NCI-H82 treated with DMSO at 0.1 percent for 48 hours (cell line): ENCODE data around the gene CAMK2N2.
"Not testable (repeated sequence)": the region's sequence is repeated elsewhere in the genome, so short reads cannot be mapped to it uniquely, and the experiment has no call there.

Source experiments
- DNase-seq: peaks from one replicate; lab custom pipeline; 2025; ENCODE audit not compliant: unreplicated experiment; lab: John Stamatoyannopoulos, UW

CAMK2N2 gene

DNA sequence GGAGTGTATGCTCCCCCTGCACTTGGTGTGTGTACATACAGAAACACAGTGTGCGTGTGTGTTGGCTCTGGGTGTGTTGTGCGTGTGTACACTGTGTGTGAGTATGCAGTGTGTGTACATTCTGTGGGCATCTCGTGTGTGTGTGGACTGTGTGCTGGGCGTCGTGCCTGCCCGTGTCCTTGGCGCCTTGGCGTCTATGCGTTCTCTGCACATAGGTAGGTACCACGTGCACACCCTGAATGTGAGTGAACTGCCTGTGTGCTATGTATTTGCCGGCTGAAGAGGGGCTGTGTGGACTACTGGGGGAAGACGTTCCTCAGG, 14.0 kb upstream of the CAMK2N2 start:
- no peak for DNase-seq

DNA sequence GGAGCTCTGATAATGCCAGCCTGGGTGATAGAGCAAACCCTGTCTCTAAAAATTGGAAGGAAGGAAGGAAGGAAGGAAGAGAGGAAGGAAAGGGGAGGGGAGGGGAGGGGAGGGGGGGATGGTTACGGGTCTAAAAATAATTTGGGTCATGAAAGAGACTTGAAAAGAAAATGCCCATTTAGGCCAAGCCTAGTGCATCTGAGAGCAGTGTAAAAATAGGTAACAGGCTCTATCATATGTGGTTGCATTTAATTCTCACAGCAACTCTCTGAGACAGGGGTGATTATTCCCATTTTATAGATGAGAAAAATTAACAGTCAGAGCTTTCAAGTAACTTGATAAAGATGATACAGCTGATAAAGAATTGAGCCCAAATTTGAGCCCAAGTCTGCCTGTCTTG, 10.9 kb upstream of the CAMK2N2 start:
- no peak for DNase-seq

DNA sequence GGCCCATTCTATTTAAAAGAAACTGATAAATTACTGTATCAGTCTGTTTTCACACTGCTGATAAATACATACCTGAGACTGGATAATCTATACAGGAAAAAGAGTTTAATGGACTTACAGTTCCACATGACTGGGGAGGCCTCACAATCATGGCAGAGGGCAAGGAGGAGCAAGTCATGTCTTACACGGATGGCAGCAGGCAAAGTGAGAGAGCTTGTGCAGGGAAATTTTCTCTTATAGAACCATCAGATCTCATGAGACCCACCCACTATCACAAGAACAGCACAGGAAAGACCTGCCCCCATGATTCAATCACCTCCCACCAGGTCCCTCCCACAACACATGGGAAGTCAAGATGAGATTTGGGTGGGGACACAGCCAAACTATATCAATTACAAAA, 5.9 kb upstream of the CAMK2N2 start:
- not testable (repeated sequence) for DNase-seq

DNA sequence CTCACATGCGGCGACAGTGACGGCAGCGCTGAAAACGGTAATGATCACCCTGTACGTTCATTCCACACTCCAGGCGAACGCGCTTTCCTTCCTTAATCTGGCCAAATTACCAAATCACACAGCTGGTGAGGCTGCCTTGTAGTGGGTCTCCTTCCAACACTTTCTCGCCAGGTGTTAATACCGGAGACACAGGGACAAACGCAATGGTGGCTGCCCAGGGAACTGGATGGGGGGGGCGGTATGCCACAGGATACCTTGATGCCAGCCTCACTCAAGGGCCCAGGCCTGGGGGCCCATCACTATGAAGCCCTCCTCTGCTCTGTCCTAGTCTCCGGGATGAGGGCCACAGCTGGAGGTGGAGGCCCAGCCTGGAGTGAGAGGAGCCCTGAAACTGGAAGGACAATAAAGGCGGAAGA, 1.4 kb upstream of the CAMK2N2 start:
- DNase-seq: no peak

DNA sequence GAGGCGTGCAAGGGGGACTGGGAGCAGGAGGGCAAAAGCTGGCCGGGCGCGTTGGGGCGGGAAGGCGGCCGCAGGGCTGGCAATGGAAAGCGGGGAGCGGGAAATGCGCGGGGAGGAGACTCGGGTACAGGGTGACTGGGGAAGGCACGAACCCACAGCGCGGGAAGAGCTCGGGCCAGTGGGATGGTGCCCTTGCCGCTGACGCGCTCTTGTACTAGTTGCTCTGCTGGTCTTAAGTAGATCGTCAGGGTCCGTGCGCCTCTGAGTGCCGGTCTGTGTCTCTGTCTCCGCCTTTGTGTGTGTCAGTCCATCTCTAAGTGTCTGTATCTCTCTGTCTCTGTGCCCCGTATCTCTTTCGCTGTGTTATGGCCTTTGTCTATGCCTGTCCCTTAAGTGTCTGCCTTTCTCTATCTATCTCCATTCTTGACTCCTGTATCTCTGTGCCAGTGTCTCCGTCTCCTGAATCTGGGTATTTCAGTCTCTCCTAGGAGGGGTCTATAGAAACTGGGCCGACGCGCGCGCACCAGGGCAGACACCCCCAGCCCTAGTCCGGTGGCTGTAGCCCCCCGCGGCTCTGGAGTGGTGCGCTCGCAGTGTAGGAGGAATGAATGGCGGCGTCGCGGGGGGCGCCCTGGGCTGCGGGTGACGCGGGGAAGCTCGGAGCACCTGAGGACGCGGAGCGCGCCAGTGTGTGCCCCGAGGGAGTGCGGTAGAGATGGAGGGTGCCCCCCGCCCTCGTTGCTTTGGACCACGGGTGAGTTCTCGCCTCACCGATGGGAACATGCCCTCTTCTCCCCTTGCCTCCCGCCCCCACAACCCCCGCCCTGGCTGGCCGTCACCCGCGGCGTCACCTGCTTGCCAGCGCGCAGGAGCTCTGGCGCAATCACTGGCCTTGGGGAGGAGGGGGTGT, 756 bp upstream of the CAMK2N2 start:
- DNase-seq: peak; percentile 67

DNA sequence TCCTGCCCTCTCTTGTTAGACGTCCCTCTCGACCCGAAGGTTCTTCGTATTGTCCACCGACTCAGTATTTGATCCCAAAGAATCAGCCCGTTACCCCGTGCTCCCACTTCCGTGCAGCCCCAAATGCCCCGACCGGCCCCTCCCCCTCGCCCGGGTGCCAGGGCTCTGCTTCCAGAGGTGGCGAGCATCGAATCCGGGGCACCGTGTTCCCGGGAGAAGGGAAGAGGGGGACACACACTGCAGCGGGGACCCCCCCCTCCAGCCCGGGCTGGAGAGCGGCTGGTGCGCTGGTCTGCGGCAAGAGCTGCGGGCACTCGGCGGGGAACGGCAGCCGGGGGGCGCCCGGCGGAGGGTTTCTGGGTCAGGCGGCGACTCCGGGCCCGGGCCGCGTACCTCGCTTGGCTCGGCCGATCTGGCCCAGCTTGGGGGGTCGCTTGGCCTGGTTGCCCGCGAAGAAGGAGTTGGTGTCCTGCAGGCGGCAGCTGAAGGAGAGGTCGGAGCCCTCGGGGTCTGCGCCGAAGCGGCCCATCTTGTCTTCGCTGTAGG, 556 bp downstream of the CAMK2N2 start:
- no peak for DNase-seq

DNA sequence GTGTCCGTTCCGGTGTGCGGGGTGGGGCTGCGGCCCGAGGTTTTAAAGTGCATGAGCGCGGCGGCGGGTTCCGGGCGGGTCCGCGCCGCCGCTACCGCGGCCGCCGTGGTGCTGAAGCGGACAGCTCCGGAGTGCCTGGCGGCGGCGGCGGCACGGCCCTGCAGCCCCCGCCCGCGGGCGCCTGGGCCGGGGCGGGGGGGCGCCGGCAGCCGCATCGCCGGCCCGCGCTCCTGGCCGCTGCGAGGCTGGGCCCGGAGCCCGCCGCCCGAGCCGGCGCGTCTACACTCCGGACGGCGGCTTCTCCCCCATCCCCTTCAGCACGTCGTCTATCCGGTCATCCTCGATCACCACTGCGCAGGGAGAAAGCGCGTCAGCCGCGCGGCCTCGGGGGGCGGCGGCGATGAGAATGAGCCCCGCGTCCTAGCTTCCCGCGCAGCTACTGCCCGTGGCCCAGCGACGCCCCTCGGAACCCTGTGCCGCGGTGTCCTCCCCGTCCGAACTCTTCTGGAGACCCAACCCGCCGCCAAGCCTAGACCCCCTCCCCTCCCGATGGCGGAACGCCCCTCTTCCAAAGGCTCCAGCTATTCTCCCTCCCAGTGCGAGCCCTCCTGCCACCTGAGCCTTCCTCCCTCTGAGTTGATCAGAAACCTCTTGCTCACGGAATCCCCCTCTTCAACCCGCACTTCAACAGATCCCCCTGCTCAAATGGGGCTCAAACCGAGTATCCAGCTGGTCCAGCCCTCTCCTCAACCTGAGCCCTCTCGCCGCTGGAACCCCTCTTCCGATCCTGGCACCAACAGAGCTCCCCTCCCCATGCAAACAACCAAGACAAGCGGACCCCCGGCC, 1.3 kb downstream of the CAMK2N2 start:
- no peak for DNase-seq

DNA sequence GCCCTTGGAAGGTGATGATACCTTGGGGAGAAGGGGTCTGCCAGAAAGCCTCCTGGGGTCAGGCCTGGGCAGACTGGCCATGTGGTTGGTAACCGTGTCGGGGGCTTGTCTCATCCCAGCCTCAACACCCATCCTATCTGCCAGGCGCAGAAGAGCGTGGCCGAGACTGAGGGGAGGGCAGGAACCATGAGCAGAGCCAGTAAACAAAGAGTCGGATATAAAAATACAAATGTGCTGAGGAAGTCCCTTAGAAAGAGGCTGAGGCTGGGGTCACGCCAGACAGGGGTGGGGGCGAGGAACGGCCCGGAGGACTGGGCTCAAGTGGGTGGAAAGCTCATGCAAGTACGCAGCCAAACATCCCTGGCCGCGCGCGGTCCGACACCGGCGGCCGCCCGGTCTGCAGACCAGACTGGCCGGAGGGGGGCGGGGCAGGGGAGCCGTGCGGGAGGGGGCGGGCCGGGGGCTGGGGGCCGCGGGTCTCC, 1.9 kb downstream of the CAMK2N2 start:
- DNase-seq: no peak

DNA sequence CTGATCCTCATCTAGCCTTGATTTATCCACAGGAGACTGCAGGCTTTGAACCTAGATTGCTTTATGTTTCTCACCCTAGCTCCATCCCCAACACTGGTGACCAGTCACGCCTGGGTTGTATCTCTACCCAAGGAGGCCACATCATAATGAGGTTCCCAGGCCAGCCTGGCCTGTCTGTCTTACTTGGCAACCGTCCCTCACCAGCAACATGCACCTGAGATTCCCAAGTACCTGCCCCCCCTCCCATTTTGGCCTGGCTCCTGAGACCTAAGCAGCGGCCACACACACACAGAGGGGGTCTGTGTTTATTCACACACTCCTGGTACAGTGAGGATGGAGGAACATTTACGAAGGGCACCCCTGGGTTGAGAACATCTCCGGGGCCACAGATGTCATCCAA, 2.4 kb downstream of the CAMK2N2 start:
- no peak for DNase-seq

DNA sequence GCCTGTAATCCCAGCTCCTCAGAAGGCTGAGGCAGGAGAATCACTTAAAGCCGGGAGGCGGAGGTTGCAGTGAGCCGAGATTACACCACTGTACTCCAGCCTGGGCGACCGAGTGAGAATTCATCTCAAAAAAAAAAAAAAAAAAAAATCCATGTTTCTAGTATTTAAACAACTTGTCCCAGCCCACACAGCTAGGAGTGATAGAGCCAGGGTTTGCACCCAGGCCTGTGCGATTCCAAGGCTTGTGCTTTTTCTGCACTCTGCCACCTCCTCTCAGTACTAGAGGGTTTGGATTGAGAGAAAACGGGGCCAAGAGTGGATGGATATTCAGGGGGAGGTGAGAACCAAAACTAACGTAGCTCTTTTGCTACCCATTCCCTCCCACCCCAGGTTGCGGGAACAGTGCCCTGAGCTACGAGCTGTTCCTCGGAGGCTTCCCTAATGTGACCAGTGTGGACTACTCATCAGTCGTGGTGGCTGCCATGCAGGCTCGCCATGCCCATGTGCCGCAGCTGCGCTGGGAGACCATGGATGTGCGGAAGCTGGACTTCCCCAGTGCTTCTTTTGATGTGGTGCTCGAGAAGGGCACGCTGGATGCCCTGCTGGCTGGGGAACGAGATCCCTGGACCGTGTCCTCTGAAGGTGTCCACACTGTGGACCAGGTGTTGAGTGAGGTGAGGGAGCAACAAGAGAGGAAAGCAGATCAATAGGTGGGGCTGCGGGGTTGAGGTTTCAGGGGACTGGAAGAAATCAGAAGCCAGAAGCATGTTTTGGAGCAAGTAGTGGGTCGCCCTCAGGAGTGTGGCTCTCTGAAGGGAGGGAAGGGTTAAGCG, 4.1 kb downstream of the CAMK2N2 start:
- no peak for DNase-seq

DNA sequence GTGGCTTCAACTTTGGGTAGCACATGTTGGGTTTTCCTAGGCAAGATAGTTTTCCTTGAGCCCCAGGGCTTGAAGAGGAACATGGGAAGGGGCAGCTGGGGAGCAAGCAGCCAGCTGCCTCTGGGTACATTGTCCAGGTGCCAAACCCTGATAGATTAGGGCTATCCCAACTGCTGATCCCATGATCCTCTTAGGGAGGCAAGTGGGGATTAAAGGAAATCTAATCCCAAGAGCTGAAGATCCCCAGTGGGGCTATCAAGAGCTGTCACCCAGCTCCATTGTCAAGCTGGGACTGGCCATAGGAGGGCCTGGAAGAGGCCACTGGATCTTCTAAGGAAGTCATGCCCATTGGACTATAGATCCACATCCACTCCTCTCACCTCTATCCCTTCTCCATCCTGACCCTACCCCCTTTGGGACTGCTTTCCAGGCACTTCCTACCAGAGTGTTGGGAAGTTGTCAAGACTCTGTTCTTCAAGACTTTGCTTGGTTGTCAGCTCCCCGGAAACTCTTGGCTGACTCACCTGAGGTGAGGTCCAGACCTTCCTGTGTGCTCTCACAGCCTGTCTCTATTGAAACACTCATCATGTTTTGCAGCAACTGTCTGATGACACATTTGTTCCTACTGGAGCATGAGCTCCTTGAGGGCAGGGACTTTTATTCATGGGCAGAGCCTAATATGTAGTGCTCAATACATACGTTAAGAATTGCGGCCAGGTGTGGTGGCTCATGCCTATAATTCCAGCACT, 5.9 kb downstream of the CAMK2N2 start:
- peak; percentile 95 for DNase-seq

DNA sequence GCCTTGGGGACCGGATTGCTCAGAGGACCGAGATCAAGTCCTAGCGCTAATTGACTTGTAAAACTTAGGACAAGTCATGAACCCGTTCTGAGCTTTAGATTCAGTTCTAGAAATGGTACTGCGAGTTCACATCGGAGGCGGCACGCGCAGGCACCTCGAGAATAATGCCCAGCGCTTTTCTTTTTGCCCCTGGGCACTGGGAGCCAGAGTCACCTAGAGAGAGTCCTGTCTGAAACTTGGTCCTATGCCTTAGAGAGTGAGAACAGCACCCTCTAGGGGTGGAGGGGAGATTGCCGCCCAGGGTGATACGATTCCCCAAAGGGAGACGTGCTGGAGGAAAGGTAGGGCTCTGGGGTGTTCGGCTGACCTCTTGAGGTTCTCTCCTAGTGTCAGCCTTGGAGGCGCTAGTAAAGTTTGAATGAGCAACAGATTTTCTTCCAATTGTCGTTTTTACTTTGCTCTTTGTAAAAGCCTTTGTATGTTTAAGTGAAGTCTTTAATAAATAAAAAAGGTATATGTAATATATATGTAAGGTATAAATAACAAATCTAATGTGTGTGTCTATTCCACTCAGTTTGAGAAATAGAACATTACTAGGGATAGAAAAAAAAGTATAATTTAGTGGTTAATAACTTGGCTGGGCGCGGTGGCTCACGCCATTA, 11.1 kb downstream of the CAMK2N2 start:
- DNase-seq: peak; percentile 95

DNA sequence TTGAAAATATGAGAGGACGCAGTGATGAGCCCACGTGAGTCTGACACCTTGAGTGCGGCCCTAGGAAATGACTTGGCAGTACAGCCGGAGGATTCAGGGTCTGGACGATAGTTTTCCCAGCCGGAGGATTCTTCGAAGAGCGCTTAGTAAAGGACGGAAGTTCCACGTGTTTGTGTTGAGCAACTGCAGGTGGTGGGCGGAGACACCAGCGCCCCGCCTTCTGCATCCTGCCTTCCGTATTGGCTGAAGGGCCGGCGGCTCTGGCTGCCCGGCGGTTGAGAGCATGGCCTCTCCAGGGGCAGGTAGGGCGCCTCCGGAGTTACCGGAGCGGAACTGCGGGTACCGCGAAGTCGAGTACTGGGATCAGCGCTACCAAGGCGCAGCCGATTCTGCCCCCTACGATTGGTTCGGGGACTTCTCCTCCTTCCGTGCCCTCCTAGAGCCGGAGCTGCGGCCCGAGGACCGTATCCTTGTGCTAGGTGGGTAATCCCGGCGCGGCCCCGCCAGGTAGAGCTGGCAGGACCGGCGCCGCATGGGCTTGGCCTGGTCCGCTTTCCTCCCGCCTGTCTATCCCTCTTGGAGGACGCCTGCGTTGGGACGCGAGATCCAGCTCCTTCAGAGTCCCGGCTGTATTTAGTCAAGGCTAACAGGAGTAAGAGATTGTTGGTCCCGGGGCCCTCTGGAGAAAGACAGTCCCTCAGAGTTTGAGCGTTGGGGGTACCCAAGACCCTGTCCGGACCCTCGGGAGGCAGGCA, 11.8 kb downstream of the CAMK2N2 start, which contains the start of gene EEF1AKMT4:
Gene EEF1AKMT4, plus strand, starts transcription at position 261 of the 755 bp plus-strand sequence. Its CDS starts 23 bp downstream, at position 284.
- DNase-seq: peak; percentile 100

DNA sequence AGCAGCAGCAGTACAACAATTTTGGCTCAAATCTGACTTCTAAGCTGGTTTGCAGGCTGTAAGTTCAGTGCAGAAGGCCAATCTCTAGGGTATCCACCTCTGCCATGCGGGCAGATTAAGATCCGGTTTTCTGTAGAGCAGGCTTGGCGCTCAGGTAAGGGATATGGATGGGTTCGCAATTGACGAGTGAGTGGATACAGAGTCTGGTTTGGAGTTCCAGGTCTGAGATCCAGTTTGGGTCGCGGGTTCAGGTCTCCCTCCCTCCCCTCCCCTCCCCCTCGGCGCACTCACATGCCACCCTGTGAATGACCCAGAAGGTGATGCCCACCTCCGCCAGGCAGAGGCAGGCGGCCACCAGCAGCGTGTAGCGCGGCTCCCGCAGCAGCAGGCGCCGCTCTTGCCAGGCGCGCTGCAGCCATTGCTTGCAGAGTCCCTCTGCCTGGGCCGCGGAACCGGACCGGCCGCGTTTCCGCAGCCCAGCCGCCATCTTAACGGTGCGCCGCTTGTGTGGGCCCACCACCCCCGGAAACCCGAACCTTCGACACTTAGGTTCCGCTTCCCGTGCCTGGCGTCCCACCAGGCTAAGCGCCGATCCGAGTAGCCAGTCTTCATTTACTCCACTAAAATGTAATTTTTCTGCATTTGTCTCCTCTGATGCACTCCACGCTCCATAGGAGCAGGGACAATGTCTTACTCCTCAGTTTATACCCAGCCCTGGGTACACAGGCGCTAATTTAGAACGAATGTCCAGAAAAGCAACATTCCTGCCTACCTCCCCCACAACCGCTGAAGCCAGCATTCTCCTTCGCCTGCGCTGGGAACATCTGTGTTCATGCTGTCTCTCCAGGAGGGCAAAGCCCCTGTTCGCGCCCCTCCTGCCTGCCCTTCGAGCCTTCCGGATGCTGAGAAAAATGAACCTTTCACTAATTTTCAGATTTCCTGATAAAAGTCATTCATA, 12.6 kb downstream of the CAMK2N2 start, which contains the start of gene ALG3:
Gene ALG3, minus strand, starts transcription at position 509 of the 958 bp plus-strand sequence. Its CDS starts 22 bp downstream, at position 487.
- DNase-seq: peak; percentile 66

DNA sequence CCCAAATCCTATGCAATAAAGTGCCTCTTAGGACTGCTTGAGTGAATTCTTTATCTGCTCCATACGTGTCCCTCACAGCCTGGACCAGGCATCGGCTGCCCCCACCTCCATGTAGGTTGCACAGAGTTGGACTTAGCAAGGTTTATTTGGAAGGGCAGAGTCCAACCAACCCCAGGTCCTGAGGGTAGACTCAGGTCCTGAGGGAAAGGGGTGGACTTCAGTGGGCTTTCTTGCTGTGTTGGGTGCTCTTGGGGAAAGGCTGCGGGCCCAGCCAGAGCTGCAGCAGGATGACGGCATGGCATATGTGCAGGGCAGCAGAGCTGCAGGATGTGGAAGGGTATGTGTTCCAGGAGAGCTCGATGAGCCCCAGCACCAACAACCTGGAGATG, 19.1 kb downstream of the CAMK2N2 start:
- DNase-seq: no peak

DNA sequence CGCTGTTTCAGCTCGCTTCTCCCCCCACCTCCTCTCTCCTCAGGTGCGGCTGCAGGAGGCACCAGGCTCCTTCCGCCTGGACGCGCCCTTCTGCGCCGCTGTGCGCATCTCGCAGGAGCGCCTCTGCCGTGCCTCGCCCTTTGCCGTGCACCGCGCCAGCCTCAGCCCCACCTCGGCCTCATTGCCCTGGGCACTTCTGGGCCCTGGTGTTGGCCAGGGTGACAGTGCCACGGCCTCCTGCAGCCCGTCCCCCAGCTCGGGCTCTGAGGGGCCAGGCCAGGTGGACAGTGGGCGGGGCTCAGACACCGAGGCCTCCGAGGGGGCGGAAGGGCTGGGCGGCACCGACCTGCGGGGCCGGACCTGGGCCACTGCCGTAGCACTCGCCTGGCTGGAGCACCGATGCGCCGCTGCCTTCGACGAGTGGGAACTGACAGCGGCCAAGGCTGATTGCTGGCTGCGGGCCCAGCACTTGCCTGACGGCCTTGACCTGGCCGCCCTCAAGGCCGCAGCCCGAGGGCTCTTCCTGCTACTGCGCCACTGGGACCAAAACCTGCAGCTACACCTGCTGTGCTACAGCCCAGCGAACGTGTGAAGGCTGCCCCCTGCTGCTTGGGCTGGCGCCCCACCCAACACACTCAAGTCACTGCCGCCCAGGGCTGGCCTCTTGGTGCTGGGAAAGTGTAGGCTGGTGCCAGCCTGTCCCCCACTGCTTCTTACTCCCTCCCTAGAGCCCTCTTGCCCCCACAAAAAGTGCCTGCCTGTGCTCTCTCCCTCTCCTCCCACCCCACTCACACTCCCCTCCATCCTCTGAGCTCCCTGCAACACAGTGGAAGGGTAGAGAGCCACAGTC, 19.7 kb downstream of the CAMK2N2 start:
- no peak for DNase-seq

DNA sequence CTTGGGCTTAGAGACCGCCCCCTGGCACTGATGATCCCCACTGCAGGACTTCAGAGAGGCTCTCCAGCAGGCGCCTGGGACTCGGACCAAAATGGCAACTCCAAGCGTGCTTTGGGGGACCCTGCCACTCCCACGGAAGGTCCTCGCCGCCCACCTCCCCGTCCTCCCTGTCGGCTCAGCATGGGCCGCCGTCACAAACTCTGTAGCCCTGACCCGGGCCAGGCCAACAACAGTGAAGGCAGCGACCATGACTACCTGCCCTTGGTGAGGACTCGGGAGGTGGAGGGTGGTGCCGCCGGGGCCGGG, 20.3 kb downstream of the CAMK2N2 start:
- no peak for DNase-seq
